Measurements from ENCODE around the gene ONECUT3. TPM values are rescaled to one million over a fixed set of nuclear protein-coding genes. Genes with fewer than 3 reads are reported as not detected.

Gene ONECUT3
- total RNA-seq, 2 donors from 2014 or later: not detected

DNA sequence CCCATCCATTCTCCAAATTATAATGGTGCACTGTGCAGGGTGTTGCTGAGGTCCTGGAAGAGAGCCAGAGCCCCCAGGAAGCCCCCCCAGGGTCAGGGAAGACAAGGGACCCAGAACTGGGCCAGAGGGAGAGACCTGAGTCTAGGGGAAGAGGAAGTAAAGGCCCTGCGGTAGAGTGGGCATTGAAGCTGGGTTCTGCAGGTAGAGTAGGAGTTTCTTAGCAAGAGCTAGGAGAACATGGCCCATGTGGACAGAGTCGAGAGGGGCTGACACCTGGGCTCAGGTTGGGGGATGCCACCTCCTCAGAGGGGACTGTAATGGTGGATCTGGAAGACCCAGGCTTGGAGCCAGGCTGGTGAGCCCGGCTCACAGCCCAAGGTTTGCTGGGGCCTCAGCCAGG lies 17.0 kb upstream of the ONECUT3 start:
- DNase-seq (no peak), ATAC-seq (no peak)
- intact Hi-C loops (cut with DNase I): no loop called here

DNA sequence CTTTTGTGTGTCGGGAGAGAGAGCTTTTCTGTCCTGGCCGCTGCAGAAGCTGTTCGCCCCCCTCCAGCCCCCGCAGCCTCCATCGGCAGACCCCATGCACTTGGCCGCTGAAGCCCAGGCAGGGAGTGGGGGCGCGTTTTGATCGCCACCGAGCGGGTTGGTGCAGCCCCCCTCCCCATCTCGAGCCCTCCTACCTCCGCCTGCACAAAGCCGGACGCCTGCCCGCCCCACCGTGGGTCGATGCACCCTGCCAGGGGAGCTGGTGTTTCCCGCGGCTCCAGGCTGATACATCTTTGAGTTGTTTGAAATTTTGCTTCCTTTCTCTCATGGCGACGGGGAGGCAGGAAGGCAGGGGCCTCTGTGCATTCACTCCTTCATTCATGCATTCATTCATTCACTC lies 16.4 kb upstream of the ONECUT3 start:
- intact Hi-C loops (cut with DNase I): no loop called here

DNA sequence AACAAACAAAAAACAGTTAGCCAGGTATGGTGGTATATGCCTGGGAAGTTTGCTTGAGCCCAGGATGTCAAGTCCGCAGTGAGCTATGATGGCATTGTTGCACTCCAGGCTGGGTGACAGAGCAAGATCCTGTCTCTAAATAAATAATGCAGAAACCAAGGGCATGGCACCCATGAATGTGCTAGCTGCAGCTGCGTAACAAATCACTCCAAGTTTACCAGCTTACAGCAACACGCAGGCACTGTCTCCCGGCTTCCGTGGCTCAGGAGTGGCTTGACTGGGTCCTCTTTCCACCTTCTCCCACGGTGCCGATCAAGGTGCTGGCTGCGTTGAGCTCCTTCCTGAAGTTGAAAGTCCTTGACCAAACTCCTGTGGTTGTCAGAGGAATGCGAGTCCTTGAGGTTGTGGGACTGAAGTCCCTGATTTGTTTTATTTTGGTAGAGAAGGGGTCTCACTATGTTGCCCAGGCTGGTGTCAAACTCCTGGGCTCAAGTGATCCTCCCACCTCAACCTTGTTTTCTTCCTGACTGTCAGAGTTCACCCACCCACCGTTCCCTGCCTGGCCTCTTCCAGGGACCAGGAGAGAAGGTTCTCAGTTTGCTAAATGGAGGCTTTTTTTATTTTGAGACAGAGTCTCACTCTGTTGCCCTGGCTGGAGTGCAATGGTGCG lies 13.2 kb upstream of the ONECUT3 start:
- intact Hi-C loops (cut with DNase I): no loop called here
- DNase-seq (no peak), ATAC-seq (no peak)

More for the DNA sequence above, 16.4 kb upstream of the ONECUT3 start:
- DNase-seq (no peak), ATAC-seq (no peak)

DNA sequence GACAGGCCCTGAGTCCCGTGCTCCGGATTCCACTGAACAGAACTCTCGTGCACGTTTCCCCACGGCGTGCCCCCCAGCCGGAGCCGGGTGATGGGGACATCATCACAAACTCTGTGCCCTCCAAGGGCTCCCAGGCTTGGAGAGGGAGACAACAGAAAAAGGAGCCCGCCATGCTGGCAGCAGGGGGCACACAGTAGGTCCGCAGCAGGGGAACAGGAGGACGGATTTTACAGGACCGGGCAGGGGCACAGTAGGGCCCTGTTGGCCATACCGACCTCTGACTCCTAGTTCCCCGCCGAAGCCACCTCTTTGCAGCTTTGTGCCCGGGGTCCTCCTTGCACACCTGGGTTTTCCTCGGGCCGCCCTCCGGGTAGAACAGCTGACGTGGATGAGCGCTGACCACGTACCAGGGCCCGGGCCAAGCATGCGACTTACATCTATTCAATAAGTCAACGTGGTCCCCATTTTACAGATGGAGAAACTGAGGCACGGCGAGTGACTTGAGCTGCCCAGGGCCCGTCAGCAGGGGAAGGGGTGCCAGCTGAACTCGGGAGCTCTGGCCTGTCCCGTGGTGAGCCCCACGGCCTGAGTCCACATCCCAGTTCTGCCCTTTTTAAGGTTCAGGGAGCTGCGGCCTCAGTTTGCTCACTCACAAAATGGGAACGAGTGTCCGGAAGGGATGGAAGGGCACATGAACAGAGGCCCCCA lies 10.2 kb upstream of the ONECUT3 start:
- intact Hi-C loops (cut with DNase I): no loop called here
- DNase-seq: no peak

DNA sequence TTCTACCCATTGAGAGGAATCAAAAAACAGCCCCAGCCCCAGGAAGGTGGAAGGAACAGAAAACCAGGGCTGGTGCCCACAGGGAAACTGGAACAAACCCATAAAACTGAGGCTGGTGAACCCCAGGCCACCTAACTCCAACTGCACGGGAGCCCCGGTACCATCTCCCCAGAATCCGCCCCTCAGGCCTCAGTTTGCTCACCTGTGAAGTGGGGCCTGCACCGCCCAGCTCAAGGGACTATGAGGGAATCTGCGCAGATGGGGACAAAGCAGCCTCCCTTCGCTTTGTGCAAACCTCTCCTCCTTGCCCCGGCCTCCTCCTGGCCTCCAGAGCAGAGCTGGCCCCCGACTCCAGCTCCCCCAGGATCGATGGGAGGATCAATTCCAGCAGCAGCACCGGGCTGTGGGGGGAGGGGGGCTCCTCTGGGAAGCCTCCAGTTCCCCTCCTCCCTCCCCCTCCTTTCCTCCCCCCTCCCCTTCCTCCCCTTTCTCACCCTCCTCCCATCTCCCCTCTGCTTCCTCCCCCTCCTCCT lies 9.1 kb upstream of the ONECUT3 start:
- DNase-seq (no peak), ATAC-seq (no peak)
- intact Hi-C loops (cut with DNase I): no loop called here

More for the DNA sequence above, 10.2 kb upstream of the ONECUT3 start:
- ATAC-seq: no peak

DNA sequence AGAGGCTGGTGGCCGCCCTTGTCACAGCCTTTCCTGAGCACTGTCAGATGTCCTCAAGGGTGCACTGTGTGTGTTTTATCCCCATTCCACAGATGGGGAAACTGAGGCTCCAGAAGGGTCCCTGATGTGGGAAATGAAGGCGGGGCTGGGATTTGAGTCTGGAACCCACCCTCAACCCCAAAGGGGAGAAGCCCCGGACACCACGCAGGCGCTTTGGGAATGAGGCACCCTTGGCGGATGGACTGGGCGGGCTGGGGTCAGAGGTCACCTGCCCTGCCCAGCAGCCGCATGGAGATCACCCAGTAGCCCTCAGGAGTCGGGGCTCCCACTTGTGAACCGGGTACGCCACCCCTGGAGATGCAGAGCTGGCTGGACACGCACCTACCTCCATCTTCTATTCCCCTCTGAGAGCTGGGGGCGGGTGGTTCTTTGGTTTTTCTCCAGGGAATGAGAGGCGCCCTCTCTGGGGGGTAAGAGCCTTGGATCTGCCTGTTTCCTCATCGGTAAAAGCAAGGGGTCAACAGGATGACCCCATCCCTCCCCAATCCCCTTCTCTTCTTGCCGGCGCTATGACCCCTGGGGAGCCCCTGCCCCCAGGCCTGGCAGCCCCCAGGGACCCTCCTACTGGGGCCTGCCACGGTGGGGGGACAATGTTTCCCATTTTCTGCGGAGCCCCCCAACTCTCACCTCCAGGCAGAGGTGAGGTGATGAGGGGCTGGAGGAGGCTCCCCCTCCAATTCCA lies 8.3 kb upstream of the ONECUT3 start:
- ATAC-seq (no peak), DNase-seq (no peak)
- intact Hi-C loops (cut with DNase I): no loop called here

DNA sequence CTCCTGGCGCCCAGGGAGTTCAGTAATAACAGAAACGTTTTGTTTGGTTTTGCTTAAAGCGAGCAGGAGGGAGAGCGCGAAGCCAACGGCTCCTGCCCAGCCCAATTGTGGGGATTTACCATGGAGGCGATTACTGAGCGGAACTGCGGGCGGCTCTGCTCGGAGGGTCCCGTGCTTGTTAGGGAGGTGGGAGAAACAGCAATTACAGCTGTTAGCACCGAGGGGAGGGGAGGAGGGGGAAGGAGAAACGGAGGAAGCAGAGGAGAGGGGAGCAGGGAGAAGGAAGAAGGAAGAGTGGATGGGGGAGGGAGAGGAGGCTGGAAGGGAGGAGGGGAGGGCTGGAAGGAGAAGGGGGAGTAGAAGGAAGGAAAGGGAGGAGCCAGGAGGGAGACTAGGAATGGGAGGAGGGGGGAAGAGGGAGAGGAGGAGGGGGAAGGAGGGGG lies 7.7 kb upstream of the ONECUT3 start:
- no peak for ATAC-seq
- intact Hi-C loops (cut with DNase I): no loop called here
- DNase-seq: no peak

DNA sequence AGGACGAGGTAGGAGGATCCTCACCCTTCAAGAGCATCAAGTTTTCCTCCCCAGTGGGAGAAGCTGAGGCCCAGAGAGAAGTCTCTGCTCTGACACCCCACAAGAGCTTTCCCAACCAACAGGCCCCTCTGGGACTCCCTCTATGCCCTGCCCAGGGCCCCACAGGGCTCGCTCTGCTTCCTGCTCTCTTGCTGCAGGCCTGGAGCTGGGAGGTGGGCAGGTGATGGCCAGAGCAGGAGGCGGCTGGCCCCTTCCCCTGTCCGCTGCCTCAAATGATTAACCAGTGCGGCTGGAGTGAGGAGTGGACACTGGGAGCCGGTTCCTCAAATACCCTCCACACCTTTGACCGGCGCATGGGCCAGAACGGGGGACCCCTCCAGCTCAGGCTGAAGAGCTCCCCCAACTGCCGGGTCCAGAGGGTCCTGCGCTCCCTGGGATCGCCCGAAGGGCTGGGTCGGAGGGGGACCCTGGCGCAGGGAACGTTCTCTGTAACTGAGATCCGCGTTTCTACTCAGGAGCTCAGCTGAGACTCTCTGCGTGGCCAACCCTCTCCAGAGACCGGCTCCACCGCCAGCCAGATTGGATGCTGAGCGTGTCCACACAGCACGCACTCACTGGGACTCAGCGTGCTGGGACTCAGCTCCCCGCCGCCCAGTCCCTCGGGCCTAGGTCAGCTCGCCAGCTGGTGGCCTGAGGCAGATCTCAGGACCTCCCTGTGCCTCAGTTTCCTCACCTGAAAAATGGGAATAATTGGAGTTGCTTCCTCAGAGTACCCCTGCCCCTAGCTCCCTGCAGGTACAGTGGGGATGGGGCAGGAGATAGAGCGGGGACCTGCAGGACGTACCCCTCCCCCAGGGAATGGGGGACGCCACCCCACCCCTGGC lies 6.7 kb upstream of the ONECUT3 start:
- ATAC-seq (no peak), DNase-seq (no peak)
- intact Hi-C loops (cut with DNase I): no loop called here

DNA sequence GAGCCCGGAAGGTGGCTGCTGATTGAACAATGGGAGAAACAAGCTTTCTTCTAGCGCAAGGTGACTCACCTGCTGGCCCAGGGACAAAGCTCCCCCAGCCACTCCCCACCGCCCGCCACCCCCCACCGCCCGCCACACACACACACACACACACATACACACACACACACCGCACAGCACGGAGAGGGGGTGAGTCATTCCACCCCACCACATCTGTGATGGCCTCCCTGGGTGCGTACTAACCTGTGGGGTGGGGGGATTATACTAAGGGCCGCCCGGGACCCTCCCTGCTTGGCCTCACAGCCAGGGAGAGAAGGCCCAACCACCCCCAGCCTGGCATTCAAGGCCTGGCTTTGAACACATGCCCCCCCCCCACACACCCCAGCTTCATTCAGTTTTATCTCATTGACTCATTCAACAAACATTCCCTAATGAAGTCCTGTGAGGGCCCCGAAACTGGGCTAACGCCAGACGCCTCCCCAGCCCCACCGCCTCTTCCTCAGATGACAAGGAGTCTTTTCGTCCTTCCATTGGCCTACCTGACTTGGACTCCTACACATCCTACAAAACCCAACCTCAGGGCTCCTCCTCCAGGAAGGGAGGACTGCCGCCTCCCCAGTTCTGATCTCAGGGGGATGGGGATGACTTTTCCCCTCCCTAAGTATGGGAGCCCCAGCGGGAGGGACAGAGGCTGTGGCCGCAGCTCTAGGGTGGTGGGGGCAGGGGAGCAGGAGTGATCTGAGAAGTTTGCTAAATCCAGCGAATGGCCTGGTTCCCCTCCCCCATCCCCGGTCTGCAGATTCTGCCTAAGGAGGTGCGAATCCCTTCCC lies 5.8 kb upstream of the ONECUT3 start:
- ATAC-seq: peak in 1 of 2 donors; percentile 35
- intact Hi-C loops (cut with DNase I): no loop called here
- DNase-seq: no peak

DNA sequence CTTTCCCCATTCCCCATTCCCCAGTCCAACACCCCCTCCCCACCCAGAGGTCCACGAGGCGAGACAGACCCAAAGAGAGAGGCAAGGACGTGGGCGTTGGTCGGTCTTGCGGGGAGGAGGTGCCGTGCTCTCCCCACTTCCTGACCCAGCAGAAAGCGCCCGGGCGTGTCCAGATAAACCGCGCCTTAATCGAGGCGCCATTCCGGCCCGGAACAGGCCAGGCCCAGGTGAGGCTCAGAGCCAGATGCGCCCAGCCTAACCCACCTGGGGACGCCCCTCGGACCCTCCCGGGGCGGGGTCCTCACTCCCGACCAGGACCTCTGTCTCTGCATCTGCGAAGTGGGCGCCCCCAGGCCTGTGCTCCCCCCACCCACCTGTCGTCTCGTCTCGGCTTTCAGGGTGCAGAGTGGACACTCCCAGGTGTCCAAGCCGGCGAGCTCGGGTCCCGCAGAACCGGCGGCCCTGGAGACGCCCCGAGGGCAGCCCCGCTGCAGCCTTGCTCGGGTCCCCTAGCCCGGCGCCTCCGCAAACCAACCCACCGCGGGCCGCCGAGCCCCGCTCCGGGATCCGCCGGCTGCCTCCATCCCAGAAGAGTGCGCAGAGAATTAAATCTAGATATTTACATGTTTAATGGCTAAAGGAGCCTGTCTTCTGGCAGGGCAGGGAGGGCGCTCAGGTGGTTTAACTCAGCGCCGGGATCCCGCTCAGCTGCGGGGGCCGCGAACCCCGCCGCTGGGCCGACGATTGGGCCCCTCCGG lies 5.0 kb upstream of the ONECUT3 start:
- ATAC-seq (no peak), DNase-seq (no peak)
- intact Hi-C loops (cut with DNase I): no loop called here

DNA sequence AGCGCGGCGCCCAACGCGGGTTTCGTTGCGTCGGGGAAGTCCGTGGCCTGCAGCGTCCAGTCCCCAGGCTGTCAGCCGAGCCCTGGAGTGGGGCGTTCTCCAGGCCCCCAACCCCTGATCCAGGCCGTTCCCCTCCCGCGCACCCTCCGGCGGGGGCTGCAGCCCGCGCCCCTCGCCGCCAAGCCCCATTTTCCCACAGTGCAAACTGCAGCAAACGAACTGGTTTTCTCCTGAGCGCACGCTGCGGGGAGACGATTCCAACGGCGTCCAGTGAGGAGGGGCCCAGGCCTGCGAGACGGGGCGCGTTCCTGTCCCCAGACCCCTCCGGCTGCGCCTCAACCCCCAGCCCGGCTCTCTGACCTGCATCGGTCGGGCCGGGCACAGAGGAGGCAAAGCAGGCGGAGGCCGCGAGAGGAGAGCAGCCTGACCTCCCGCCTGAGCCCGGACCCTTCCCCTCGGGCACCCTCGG lies 4.4 kb upstream of the ONECUT3 start:
- ATAC-seq: no peak
- intact Hi-C loops (cut with DNase I): no loop called here
- no peak for DNase-seq

DNA sequence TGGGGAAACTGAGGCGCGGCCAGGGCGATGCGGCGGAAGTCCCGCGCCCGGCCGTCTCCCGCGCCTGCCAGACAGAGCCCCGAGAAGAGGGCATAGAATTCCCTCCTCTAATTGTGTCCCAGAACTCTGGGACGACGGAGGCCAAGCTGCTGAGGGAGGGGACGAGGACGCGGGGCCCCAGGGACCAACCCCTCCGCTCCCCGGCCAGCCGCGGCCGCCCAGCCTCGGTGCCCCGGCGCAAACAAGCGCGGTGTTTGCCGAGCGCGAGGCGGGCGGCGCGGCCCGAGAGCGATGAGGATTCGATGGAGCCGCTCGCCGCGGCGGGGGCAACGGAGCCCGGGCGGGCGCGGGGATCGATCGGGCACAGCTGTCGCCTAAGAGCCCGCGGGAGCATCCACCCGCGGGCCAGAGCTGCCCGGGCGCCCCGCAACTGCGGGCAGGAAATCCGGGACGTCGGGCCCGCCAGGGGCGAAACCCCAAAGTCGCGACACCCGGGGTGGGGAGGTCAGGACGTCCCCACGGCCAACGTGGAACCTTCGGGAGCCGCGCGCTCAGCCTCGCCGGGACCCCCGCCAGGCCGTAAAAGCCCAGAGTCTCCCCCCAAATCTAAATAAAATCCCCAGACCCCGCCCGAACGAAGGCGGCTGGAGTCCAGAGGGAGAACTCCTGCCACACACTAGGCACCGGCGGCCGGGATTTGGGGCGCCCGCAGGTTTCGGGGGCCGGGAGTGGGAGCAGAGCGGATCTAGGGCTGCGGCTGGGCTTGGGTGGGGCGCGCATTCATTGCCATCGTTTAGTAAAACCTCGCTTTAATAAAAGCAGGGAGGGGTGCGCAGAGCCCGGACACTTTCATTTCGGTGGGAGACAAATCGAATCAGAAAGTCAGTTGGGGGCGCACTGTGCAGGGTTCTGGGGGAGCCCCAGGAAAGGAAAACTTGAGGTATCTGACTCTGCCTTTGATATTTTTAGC lies 3.6 kb upstream of the ONECUT3 start:
- ATAC-seq: no peak
- intact Hi-C loops (cut with DNase I): no loop called here

DNA sequence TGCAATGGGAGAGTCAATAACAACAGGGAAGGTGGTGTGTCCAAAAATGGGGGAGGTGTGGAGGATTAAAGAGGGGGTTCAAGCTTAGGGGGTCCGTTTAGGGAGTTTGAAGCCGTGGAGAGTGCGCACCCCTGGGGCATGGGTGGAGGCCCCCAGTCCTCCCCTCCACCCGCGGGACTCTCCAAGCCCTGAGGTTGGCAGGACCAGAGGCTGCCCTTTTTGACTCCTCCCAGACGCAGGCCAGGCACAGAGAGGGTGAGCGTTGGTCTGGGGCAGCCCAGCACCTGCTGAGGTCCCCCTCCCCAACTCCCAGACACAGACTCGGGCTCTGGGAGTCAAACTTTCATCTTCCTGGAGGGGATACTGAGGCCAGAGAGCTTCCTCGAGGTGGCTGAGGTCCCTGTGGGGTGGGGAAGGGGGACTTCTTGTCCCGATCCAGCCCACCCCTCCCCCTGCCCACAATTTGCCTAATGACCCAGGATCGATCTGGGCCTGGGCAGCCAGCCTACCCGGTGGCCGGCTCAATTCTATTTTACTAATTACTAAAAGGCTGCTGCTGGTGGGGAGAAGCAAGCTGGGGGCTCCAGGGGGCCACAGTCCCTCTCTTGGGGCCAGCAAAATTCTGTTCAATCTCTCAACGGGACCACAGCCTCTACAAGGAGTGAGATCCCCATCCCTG lies 2.8 kb upstream of the ONECUT3 start:
- no peak for DNase-seq
- no peak for ATAC-seq
- intact Hi-C loops (cut with DNase I): no loop called here

More for the DNA sequence above, 3.6 kb upstream of the ONECUT3 start:
- no peak for DNase-seq

DNA sequence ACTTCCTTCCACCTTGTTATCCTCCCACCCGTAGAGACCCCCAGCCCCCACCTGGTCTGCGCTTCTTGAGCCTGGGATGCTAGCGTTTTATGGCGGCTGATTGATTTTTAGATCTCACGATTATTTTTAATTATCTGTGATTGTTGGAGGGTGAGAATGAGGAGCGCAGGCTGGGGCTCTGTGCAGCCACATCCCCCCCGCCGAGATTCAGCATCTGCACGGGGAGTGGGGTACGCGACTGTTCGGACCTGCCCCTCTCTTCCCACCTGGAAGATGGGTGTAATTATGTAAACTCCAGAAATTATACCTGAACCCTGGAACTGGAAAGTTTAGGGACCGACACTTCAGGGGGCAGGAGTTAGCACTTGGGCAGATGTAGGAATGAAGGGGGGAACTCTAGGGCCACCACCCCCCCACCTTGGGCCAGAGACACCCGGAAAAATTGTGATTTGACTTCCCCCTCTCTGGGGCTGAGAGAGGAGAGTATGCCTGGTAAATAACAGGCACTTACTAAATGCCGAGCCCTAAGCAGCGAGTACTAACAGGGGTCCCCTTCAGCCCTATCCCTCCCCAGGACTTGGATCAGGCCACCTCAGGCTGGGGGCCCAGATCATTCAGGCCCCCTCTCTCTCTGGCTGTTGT lies 1.8 kb upstream of the ONECUT3 start:
- no peak for DNase-seq

More for the DNA sequence above, 1.8 kb upstream of the ONECUT3 start:
- ATAC-seq: no peak
- intact Hi-C loops (cut with DNase I): no loop called here

Data from left cardiac atrium (tissue), 4 donors.